Stimulated activated CD4-positive, alpha-beta T cell treated with anti-CD3 and anti-CD28 coated beads, Interleukin-15, amount 100 ng/mL, for 24 hours (primary cell): ENCODE measurements around the gene FAF1.
"Not testable (repeated sequence)": the region's sequence is repeated elsewhere in the genome, so short reads cannot be mapped to it uniquely, and the experiment has no call there.

ENCODE experiments used
- DNase-seq: peaks from one replicate; pipeline ENCODE4 v3.0.0-alpha.2; 2020

Gene FAF1

DNA sequence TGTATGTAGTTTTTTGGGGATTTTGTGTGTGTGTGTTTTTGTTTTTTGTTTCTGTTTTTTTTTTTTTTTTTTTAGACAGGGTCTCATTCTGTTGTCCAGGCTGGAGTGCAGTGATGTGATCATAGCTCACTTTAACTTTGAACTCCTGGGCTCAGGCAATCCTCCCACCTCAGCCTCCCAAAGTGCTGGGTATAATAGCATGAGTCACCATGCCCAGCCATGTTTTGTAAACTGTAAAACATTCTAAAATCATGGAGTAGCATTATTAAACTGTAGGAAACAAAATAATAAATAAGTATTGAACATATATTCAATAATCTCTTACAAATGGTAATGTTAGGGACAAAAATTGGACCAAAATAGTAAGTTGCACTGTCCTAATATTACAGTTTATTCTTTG is 124.0 kb downstream of the FAF1 start:
- DNase-seq: no peak

DNA sequence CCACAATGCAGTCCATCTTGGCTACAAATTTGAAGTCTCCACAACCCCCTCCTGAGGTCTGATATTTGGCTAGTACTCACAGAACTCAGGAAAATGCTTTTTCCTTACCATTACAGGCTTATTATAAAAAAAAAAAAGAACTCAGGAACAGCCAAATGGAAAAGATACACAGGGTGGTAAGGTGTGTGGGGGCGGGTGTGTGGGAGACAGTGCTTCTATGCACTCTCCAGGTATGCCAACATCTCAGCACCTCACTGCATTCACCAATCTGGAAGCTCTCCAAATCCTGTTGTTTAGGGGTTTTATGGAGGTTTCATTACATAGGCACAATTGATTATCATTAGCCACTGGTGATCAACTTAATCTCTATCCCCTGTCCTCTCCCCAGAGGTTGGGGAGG is 126.9 kb downstream of the FAF1 start:
- DNase-seq: no peak

DNA sequence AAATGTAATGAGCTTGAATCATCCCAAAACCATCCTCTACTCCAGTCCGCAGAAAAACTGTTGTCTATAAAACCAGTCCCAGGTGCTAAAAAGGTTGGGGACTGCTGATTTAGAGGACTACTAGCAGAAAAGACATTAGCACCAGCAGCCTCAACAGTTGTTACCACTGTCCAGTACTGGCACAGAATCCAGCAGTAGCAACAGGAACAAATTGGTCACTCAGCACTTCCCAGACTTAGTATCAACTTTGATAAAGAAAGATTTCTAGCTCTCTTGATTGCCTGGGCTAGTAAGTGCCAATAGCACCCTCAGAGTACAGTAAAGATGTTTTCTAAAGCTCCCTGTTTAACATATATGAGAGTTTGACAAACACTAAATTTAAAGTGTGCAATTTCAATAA is 127.9 kb downstream of the FAF1 start:
- DNase-seq: no peak

DNA sequence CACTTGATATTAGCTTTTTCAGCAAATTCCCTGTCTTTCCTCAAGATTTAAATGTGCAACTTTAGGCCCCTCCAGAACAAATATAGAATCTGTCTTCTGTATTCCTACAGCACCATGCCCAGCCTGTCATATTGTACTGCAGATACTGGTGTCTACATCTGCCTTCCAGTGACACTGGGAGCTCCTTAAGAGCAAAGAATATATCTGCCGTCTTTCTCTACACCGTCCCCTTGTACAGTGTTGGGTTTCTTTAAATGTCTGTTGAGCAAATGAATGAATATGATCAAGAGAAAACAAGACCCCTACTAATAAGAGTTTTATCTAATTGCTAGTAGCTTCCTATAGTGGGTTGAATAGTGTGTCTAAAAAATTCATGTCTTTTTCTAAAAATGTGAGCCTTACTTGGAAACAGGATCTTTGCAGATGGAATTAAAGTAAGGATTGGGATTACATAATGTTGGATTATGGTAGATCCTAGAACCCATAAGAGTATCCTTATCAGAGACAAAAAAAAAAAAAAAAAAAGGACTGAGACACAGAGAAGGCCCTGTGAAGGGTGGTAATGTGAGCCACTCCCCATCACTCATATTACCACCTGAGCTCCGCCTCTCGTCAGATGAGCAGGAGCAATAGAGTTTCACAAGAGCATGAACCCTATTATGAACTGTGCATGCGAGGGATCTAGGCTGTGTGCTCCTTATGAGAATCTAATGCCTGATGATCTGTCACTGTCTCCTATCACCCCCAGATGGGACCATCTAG is 128.6 kb downstream of the FAF1 start:
- no peak for DNase-seq

DNA sequence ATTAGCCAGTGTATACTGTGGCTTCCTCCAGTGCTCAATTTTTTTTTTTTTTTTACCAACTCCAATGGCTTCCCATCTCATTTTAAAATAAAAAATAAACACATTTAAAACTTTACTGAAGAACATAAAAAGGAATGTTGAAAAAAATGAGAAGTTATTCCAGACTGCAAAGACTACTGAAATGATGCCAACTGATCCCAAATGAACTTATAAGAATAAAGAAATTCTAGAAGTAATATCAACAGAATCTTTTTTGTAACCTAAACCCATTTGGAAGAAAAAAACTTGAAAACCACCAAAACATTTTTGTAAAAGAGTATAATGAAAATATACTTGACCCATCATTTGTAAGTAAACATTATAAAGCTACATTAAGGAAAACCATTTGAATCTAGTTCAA is 129.4 kb downstream of the FAF1 start:
- DNase-seq: no peak

DNA sequence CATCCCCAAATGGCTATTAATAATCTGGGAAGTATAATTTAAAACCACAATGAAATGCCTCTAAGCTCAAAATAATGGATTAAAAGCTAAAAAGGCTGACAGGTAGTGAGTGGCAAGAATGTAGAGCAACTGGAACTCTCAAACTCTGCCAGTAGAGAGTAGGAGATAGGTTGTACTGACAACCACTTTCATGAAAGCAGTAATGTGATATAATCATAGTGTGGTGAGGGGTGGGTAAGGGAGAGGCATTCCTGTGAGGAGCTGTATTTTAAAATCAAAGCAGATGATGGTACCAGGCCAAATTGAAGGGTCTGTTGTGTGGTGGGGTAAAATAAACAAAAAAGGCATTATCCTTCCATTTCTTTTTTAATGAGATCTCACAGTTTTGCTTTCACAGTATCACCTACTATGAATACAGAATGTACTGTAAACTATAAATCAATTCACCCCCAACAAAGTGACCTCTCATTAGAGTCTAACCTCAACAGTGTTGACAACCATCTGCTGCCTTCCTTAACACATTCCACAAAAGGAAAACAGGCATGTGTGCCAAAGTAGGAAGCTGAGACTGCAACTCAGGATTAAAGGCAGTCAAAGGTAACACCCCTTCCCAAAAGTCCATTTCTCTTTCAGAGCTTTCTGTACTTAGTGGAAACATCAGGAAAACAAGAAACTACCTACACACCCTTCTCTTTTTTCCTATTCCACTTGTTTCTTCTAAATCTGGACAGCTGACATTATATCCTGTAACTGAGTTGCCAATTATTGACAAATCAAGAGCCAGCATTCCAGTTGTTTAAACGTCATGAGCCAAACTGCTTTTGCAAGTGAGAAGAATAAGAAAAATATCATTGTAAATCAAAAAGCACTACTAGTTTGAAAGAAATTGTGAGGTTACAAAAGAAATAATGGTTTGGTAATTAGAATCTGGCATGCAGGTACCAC is 130.8 kb downstream of the FAF1 start:
- DNase-seq: no peak

DNA sequence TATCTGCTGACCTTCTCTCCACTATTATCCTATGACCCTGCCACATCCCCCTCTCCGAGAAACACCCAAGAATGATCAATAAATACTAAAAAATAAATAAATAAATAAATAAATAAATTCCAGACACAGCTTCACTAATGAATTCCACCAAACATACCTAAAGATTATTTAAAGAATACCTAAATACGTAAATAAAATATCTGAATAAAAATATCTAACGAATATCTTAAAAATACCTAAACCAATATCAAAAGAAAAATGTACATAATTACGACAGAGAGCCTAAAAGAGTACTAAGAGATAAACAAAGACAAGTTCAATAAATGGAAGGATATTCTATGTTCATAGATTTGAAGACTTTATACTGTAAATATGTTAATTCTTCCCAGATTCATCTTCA is 132.5 kb downstream of the FAF1 start:
- DNase-seq: no peak

DNA sequence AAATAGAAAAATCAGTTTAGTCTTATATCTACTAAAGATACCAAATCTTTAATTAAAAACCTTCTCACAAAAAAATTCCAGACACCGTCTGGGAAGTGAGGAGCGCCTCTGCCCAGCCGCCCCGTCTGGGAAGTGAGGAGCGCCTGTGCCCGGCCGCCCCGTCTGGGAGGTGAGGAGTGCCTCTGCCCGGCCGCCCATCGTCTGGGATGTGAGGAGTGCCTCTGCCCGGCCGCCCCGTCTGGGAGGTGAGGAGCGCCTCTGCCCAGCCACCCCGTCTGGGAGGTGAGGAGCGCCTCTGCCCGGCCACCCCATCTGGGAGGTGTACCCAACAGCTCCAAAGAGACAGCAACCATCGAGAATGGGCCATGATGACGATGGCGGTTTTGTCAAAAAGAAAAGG is 133.3 kb downstream of the FAF1 start:
- not testable (repeated sequence) for DNase-seq

DNA sequence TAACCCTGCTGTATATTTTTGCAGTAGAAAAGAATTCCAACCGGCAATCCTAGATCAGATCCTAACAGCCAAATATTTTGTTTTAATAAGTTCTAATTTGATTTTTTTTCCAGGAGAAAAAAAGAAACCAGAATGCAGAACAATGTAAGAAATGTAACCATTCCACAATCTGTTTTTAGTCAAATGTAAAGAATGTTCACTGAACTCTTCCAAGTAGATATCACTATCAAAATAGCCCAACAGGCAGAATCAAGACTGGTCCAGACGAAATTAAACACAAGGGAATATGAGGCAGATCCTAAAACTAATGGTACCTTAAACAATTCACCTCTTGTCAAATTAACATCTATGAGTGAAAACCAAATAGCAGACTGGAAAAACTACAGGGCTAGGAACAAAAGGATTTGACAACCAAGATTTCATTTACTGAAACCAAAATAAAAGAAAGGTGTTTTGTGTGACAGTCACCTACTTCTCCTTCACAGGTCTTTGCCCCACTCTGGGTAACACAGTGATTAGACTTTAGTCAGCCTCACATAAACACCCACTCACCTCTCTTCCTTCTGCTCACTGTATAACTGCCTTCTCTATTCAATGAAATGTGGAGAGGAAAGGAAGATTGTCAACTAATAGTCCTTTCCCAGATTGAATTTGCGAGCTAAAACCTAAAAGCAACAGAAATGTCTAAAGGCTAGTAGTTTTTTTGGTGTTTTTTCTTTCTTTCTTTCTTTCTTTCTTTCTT is 137.9 kb downstream of the FAF1 start:
- no peak for DNase-seq

DNA sequence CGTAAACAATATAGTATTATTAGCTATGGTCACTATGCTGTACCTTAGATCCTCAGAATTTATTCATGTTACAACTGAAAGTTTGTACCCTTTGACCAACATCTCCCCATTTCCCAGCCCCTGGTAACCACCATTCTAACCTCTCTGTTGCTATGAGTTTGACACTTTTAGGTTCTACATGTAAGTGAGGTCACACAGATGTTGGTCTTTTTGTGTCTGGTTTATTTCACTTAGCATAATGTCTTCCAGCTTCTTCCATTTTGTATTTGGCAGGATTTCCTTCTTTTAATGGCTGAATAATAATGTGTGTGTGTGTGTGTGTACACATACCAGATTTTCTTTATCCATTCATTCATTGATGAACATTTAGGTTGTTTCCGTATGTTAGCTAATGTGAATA is 139.5 kb downstream of the FAF1 start:
- no peak for DNase-seq

DNA sequence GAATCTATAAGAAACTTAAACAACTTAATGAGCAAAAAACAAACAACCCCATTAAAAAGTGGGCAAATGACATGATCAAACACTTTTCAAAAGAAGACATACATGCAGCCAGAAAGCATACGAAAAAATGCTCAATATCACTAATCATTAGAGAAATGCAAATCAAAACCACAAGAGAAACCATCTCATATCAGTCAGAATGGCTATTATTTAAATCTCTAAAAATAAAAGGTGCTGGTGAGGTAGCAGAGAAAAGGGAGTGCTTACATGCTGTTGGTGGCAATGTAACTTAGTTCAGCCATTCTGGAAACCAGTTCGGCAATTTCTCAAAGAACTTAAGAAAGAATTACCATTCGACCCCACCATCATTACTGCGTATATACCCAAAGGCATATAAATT is 147.7 kb downstream of the FAF1 start:
- no peak for DNase-seq

DNA sequence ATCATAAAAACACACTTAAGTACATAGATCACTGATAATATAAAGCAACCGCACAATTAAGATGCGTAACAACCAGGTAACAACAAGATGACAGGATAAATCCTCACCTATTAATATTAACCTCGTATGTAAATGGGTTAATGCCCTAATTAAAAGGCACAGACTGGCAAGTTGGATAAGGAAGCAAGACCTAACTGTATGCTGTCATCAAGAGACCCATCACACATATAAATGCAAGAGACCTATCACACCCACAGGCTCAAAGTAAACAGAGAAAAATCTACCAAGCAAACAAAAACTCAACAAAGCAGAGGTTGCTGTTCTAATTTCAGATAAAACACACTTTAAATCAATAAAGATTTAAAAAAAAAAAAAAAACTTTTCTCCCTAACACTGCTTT is 151.8 kb downstream of the FAF1 start:
- no peak for DNase-seq

DNA sequence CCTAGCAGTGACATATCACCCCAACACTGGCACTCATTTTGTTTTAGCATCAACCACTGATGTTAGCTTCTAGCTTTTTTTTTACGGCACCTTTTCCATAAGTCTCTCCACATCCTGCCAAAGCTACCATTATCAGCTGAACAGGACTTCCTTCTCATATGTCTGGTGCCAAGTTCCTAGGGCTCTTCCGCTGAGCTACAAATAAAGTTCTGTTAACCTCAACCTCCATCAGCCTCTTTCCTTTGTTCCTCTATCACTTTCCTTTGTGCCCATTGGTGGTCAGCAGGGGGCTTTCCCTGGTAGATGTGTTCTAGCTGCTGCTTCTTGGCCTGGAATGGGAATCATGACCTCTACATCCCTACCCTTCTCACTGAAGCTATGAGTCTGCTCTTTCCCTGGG is 163.8 kb downstream of the FAF1 start:
- DNase-seq: no peak

DNA sequence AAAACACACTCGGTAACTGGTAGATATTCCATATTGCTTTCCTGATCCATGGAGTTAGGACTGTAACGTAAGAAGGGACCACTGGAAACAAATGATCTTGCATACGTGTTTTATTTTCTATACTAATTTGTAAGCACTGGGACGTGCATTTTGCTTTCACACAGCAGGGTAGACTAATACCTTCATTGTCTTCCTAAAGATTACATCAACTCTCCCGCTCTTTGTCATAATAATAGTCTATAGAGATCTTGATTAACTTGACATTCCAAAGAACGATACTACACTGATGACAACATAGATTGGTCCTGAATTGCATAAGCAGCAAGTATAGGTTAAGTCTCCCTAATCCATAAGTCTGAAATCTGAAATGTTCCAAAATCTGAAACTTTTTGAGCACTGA is 166.5 kb downstream of the FAF1 start:
- no peak for DNase-seq

DNA sequence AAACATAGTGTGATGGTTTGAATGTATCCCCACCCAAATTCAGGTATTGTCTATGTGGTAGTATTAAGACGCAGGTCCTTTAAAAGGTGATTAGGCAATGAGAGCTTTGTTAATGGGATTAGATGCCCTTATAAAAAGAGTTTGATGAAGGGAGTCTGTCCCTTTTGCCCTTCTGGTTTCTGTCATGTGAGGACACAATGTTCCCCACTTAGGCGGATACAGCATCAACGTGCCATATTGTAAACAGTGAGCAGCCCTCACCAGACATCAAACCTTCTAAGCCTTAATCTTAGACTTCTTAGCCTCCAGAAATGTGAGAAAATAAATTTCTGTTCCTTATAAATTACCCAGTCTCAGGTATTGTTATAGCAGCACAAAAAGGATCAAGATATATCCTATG is 172.8 kb downstream of the FAF1 start:
- no peak for DNase-seq

DNA sequence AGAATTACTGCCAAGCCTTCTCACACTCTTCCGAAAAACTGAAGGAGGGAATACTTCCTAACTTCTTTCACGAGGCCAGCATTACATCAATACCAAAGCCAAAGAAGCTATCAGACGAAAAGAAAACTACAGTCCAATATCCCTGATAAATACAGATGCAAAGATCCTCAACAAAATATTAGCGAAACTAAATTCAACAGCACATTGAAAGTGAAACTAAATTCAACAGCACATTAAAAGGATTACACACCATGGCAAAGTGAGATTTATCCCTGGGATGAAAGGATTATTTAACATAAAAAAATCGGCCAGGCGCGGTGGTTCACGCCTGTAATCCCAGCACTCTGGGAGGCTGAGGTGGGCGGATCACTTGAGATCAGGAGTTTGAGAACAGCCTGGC is 176.8 kb downstream of the FAF1 start:
- DNase-seq: no peak

DNA sequence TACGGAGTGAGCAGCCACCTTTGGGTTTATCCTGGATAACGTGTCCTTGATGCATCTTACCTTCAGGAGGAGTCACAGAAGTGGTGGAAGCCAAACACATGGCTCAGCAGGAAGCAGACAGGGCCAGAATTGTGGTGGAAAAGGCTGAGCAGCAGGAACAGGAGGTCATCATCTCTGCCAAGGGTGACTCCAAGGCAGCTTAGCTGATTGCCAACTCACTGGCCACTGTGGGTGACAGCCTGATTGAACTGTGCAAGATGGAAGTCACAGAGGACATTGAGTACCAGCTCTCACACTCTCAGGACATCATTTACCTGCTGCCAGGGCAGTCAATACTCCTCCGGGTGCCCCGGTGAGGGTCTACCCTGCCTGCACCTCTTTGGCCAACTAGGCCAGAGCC is 179.3 kb downstream of the FAF1 start:
- DNase-seq: no peak

DNA sequence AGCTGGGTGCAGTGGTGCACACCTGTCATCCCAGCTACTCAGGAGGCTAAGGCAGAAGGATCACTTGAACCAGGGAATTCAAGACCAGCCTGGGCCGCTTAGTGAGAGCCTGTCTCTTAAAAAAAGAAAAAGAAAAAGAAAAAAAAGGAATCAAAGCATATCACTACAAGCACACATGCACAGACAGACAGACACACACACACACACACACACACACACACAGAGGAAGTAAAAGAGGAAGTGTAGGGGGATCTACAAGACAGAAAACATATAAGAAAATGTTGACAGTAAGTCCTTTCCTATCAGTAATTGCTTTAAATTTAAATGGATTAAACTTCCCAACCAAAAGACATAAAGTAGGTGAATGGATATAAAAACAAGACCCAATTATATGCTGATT is 180.3 kb downstream of the FAF1 start:
- DNase-seq: no peak

DNA sequence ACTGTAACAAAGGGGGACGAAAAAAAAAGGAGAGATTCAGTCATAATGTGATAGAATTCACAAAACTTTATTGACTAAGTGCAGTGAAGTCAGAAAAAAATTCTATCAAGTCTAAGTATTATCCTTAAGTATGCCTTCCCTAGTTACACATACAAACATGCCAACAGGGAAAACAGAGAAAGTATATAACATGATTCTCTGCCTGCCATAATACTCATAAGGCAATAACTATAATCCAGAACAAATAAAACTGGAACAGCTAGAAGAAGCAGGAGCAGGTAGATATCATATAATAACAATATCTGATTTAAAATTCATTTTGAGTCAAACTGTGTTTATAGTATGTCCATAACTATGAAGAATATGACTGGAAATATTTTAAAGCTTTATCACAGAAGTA is 184.3 kb downstream of the FAF1 start:
- DNase-seq: no peak

DNA sequence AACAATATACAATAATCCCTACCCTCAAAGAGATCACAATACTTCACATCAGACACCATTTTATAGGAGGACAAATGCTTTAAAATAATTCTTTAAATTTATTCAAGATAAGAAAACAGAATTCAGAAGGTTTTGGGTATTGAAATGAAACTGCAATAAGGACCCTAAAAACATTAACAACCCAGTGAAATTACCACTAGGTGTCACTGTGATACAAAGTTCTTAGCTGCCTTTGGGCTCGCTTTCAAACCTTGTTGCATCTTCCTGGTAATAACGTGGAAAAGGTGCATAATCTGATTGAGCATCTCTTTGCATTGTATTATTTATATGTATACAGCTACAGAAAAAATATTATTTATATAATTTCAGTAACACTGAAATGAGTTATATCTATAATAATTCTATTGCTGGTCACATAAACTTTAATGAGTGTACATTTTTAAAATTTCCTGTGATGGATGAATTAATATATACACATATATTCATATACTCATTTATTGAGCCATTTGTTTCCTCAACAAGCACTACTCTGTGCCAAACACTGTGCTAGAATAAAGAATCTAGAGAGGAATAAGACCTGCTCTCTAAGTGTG is 185.2 kb downstream of the FAF1 start:
- peak; percentile 4 for DNase-seq

DNA sequence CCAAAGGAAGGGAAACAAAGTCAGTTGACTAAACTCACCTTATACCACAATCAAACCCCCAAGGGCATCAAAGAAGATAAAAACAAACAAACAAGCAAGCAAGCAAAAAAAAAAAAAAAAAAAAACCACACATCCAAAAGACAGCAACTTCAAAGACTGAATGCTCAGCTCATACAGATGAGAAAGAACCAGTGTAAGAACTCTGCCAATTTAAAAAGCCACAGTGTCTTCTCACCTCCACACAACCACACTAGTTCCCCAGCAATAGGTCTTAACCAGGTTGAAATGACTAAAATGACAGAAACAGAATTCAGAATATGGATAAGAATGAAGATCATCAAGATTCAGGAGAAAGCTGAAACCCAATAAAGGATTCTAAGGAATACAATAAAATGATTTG is 193.4 kb downstream of the FAF1 start:
- no peak for DNase-seq

DNA sequence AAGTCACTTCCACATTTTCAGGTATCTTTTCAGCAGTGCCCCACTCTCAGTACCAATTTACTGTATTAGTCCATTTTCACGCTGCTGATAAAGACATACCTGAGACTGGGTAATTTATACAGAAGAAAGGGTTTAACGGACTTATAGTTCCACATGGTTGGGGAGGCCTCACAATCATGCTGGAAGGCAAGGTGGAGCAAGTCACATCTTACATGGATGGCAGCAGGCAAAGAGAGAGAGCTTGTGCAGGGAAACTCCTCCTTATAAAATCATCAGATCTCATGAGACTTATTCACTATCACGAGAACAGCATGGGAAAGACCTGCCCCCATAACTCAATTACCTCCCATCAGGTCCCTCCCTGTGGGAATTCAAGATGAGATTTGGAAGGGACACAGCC is 203.5 kb downstream of the FAF1 start:
- not testable (repeated sequence) for DNase-seq

DNA sequence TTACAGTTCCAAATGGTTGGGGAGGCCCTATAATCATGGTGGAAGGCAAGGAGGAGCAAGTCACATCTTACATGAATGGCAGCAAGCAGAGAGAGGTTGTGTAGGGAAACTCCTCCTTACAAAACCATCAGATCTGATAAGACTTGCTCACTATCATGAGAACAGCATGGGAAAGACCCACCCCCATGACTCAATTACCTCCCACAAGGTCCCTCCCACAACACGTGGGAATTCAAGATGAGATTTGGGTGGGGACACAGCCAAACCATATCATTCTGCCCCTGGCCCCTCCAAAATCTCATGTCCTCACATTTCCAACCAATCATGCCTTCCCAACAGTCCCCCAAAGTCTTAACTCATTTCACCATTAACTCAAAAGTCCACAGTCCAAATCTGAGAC is 205.3 kb downstream of the FAF1 start:
- not testable (repeated sequence) for DNase-seq
